ENCODE measurements around the gene TRIM72.
"Not testable (repeated sequence)": the region's sequence is repeated elsewhere in the genome, so short reads cannot be mapped to it uniquely, and the experiment has no call there.

Gene TRIM72

GRCh38 chr16:31213877-31214707 lies at the start of gene TRIM72:
Gene TRIM72, plus strand, starts transcription at chr16:31214119. Its CDS starts 620 bp downstream, at chr16:31214739.
- DNase-seq (ENCODE audit: low read depth) = no peak
- no peak within 1 kb of the TSS for H3K4me3 ChIP-seq (ENCODE audit: low read depth, low read length)

GRCh38 chr16:31167315-31167714 lies 46.6 kb upstream of the TRIM72 start:
- DNase-seq (ENCODE audit: low read depth) = no peak
- H3K4me3 ChIP-seq (ENCODE audit: low read depth, low read length) = no peak overlapping the region
- no peak for TF ChIP-seq CTCF (IDR thresholded peaks at IDR 0.05; ENCODE audit: low read depth, low read length, missing control alignments)

More at GRCh38 chr16:31213877-31214707, at the start of gene TRIM72:
- no peak for TF ChIP-seq CTCF (IDR thresholded peaks at IDR 0.05; ENCODE audit: low read depth, low read length, missing control alignments)

- DNase-seq (ENCODE audit: low read depth) = no peak
- TF ChIP-seq CTCF (IDR thresholded peaks at IDR 0.05; ENCODE audit: low read depth, low read length, missing control alignments) = no peak
- no peak overlapping the region for H3K4me3 ChIP-seq (ENCODE audit: low read depth, low read length)
Measured at GRCh38 chr16:31168848-31169247, 45.1 kb upstream of the TRIM72 start.

- not testable (repeated sequence) for DNase-seq (ENCODE audit: low read depth); H3K4me3 ChIP-seq (ENCODE audit: low read depth, low read length)
Measured at GRCh38 chr16:31170048-31170447, 43.9 kb upstream of the TRIM72 start.

GRCh38 chr16:31177136-31177535 lies 36.8 kb upstream of the TRIM72 start:
- H3K4me3 ChIP-seq (ENCODE audit: low read depth, low read length) = no peak overlapping the region
- TF ChIP-seq CTCF (IDR thresholded peaks at IDR 0.05; ENCODE audit: low read depth, low read length, missing control alignments) = no peak
- no peak for DNase-seq (ENCODE audit: low read depth)

GRCh38 chr16:31179219-31179746 lies 34.6 kb upstream of the TRIM72 start:
- no peak for TF ChIP-seq CTCF (IDR thresholded peaks at IDR 0.05; ENCODE audit: low read depth, low read length, missing control alignments)
- DNase-seq (ENCODE audit: low read depth) = no peak

GRCh38 chr16:31179747-31180459 lies 34.0 kb upstream of the TRIM72 start, which contains the start of gene FUS:
Gene FUS, plus strand, starts transcription at chr16:31180139. Its CDS starts 76 bp downstream, at chr16:31180215.
- peak; percentile 77 for DNase-seq (ENCODE audit: low read depth)
- H3K4me3 ChIP-seq (ENCODE audit: low read depth, low read length) = peak within 1 kb of the TSS; percentile 88
- no peak for TF ChIP-seq CTCF (IDR thresholded peaks at IDR 0.05; ENCODE audit: low read depth, low read length, missing control alignments)

More at GRCh38 chr16:31179219-31179746, 34.6 kb upstream of the TRIM72 start:
- peak overlapping the region; percentile 88 for H3K4me3 ChIP-seq (ENCODE audit: low read depth, low read length)
